ENCODE results near the gene CTDSPL. TPM values are rescaled to one million over a fixed set of nuclear protein-coding genes. Genes with fewer than 3 reads are reported as not detected.
"Not testable (repeated sequence)": the region's sequence is repeated elsewhere in the genome, so short reads cannot be mapped to it uniquely, and the experiment has no call there.

Gene CTDSPL
- total RNA-seq, 1 donor from 2014 or later = 72.7 TPM

DNA sequence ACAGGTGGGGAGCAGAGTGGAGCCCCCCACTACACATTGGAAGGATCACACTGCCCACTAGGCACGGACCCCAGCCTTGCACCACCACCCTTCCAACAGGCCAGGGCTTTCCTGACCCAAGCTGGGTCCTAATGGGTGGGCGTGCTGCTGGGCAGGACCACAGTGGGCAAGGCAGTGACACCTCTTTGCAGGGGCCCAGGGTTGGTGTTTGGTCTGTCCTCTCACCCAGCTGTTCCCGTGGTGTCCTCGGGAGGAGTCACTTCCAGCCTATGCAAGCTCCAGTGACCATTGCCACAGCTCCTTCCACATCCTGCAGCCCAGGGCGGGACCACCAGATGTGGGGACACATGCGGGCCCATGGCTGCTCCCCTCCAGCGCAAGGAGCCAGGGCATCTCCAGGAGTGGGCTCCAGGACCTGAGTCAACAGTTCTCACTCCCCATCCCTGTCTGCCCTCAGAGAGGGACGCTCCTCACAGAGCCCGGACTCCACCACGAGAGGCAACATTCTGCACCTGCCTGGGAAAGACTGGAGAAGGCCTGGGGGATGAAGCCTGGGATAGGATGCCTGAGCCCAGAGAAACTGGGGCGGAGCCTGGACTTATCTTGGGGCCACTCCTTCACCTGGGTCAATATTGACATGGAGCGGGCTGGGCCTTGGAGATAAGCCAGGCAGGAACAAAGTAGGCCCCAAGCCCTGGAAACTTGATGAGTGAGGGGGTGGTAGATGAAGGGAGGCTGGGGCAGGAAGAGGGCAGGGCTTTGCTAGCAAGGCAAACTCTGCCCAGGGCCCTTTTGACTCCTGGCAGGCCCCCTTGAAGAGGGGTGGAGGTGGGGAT, 125.0 kb downstream of the CTDSPL start:
- Mint-ChIP-seq H3K4me1 (ENCODE audit: unreplicated experiment) (peaks cover 16% of the 10 kb centered on the region), H3K36me3 (peaks cover 12% of the 10 kb centered on the region), H3K27me3 (no peaks in the 10 kb centered on the region), H3K9me3 (no peaks in the 10 kb centered on the region), H3K27ac (no peak overlapping the region), H3K4me3 (no peak overlapping the region)
- TF ChIP-seq, protein P1, sequence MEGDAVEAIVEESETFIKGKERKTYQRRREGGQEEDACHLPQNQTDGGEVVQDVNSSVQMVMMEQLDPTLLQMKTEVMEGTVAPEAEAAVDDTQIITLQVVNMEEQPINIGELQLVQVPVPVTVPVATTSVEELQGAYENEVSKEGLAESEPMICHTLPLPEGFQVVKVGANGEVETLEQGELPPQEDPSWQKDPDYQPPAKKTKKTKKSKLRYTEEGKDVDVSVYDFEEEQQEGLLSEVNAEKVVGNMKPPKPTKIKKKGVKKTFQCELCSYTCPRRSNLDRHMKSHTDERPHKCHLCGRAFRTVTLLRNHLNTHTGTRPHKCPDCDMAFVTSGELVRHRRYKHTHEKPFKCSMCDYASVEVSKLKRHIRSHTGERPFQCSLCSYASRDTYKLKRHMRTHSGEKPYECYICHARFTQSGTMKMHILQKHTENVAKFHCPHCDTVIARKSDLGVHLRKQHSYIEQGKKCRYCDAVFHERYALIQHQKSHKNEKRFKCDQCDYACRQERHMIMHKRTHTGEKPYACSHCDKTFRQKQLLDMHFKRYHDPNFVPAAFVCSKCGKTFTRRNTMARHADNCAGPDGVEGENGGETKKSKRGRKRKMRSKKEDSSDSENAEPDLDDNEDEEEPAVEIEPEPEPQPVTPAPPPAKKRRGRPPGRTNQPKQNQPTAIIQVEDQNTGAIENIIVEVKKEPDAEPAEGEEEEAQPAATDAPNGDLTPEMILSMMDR (conservative IDR thresholded peaks at IDR 0.05) = no peak
- DNase-seq (ENCODE audit: extremely low spot score, unreplicated experiment) = peak; percentile 69

DNA sequence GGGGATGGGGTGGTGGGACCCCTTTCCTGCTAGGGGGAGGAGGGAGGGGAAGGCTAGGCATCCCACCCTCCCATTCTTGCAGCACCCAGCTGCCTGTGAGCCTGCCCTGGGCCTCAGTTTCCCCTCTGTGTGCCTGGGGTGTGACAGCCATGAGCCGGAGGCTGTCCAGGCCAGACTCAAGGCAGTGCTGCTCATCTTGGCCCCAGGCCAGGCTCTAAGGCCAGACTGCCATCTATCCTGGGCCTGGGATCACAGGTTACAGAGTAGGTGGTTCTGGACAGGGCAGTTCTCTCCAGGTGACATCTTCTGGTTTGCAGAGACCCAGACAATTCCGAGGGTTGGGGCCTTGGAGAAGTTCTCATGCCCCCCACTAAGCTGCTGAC, 125.6 kb downstream of the CTDSPL start:
- TF ChIP-seq, protein P1 (conservative IDR thresholded peaks at IDR 0.05) = no peak
- H3K9me3 Mint-ChIP-seq = no peaks in the 10 kb centered on the region
- no peak overlapping the region for H3K27ac Mint-ChIP-seq
- H3K4me1 Mint-ChIP-seq (ENCODE audit: unreplicated experiment) = peaks cover 19% of the 10 kb centered on the region
- peaks cover 12% of the 10 kb centered on the region for H3K36me3 Mint-ChIP-seq
- no peak overlapping the region for H3K4me3 Mint-ChIP-seq
- DNase-seq (ENCODE audit: extremely low spot score, unreplicated experiment) = peak; percentile 53
- H3K27me3 Mint-ChIP-seq = no peaks in the 10 kb centered on the region

DNA sequence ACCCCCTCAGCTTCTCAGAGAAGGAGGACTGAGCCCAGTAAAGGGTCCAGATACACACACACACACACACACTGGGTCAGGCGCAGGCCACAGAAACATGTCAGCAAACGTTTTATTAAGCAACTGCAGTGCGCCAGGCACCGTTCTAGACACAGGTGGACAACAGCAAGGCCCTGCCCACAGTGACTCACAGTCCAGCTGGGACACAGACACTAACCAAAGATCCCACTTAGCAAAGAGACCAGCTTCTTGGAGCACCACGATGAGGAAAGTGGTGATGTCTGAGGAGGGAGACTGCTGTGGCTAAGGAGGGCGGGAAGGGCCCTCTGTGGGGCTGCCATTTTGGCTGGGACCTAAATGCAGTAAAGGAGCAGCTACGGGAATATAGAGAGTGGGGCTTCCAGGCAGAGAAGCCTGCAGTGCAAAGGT, 126.1 kb downstream of the CTDSPL start:
- no peak for DNase-seq (ENCODE audit: extremely low spot score, unreplicated experiment)
- TF ChIP-seq, protein P1 (conservative IDR thresholded peaks at IDR 0.05) = no peak
- Mint-ChIP-seq H3K27ac (peak overlapping the region; percentile 23), H3K4me3 (no peak overlapping the region), H3K4me1 (ENCODE audit: unreplicated experiment) (peaks cover 24% of the 10 kb centered on the region), H3K9me3 (no peaks in the 10 kb centered on the region), H3K27me3 (no peaks in the 10 kb centered on the region), H3K36me3 (peaks cover 12% of the 10 kb centered on the region)

DNA sequence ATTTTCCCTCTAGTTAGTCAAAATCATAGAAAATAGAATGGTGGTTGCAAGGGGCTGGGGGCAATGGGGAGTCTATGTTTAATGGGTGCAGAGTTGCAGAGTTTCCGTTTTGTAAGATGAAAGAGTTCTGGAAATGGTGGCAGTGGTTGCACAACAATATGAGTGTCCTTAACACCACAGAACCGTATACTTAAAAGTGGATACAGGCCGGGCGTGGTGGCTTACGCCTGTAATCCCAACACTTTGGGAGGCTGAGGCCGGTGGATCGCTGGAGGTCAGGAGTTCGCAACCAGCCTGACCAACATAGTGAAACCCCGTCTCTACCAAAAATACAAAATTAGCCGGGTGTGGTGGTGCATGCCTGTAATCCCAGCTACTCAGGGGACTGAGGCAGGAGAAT, 126.7 kb downstream of the CTDSPL start:
- H3K27me3 Mint-ChIP-seq; H3K9me3 Mint-ChIP-seq; H3K4me3 Mint-ChIP-seq; DNase-seq (ENCODE audit: extremely low spot score, unreplicated experiment): not testable (repeated sequence)
- Mint-ChIP-seq H3K27ac (peak overlapping the region; percentile 23), H3K4me1 (ENCODE audit: unreplicated experiment) (peaks cover 30% of the 10 kb centered on the region), H3K36me3 (peaks cover 12% of the 10 kb centered on the region)

DNA sequence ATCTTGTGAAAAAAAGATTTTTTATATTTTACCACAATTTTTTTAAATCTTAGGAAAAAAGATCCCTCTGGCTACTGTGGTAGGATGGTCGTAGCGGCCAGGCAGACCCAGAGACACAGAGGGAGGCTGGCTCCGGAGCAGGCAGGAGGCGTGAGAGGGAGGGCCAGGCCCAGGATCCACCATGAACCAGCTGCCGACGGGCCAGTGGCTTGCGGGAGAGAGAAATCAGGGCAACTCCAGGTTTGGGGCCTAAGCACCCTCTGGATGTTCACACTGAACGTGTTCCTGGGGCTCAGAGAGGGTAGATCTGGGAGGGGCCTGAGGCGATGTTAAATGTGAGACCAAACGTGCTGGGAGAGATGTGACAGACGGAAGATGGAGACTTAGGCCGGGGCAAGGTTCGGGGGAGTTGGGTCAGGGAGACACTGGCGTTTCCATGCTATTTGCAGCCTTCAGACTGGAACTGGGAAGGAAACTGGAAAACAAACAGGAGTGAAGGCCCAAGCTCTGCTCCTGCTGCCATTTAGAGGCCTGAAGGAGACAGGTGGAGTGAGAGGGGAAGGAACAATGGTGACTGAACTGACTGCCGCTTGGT, 127.3 kb downstream of the CTDSPL start:
- Mint-ChIP-seq H3K27ac (peak overlapping the region; percentile 57), H3K4me3 (no peak overlapping the region), H3K27me3 (no peaks in the 10 kb centered on the region), H3K36me3 (peaks cover 8% of the 10 kb centered on the region), H3K4me1 (ENCODE audit: unreplicated experiment) (peaks cover 37% of the 10 kb centered on the region), H3K9me3 (no peaks in the 10 kb centered on the region)
- no peak for DNase-seq (ENCODE audit: extremely low spot score, unreplicated experiment)
- TF ChIP-seq, protein P1 (conservative IDR thresholded peaks at IDR 0.05) = no peak

DNA sequence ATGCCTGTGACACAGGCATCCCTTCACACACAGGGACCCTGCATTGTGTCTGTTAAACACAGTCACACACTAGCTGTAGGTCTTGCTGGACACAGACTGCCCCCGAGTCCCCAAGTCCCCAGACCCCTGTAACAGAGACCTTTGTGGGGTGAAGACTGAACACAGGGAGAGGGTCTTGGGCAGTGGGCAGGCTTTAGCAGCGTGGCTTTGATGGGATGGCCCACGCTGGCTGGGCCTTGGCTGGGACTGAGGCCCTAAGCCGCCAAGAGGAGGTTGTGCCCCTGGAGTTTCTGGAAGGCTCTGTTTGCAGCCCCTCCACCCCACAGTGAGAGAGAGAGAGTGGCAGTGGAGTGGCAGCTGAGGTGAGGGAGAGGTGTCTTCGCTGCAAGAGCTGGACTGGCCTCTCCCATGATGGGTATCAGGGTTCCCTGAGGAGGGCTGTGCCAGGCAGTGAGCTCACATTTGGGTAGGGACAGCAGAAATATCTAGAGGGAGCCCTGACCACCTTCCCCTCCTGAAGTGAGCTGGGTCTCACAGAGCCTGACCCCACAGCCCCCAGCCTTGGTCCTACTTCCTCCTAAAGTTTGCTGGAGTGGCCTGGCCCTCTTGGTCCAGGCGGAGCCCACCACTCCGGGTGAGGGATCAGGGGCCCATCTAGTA, 128.3 kb downstream of the CTDSPL start:
- H3K4me1 Mint-ChIP-seq (ENCODE audit: unreplicated experiment) = peaks cover 44% of the 10 kb centered on the region
- H3K27me3 Mint-ChIP-seq = no peaks in the 10 kb centered on the region
- H3K4me3 Mint-ChIP-seq = no peak overlapping the region
- H3K9me3 Mint-ChIP-seq = no peaks in the 10 kb centered on the region
- peak overlapping the region; percentile 83 for H3K27ac Mint-ChIP-seq
- DNase-seq (ENCODE audit: extremely low spot score, unreplicated experiment) = no peak
- TF ChIP-seq, protein P1 (conservative IDR thresholded peaks at IDR 0.05) = no peak
- peaks cover 2% of the 10 kb centered on the region for H3K36me3 Mint-ChIP-seq

Measured in type B pancreatic cell (in vitro differentiated cells).